HG03196 (cell line): Measurements from ENCODE around the gene YBX3.

Experiments used
- ATAC-seq: cut with Tn5 transposase; IDR thresholded peaks from one replicate; pipeline ENCODE4 v1.9.1; 2021; ENCODE audit not compliant: unreplicated experiment

YBX3 gene

GRCh38 chr12:10672231-10672868, 50.8 kb downstream of the YBX3 start:
- no peak for ATAC-seq

- ATAC-seq: no peak
These were observed 53.6 kb downstream of the YBX3 start for GRCh38 chr12:10669533-10669932.

GRCh38 chr12:10668526-10668925, 54.6 kb downstream of the YBX3 start:
- no peak for ATAC-seq

- ATAC-seq: no peak
These were observed 55.5 kb downstream of the YBX3 start for GRCh38 chr12:10667581-10667980.

- no peak for ATAC-seq
These were observed 58.6 kb downstream of the YBX3 start for GRCh38 chr12:10664499-10664898.

GRCh38 chr12:10663869-10664268, 59.3 kb downstream of the YBX3 start:
- ATAC-seq: no peak

GRCh38 chr12:10661338-10661737, 61.8 kb downstream of the YBX3 start:
- no peak for ATAC-seq

GRCh38 chr12:10654003-10654402, 69.1 kb downstream of the YBX3 start:
- no peak for ATAC-seq

GRCh38 chr12:10652192-10652591, 70.9 kb downstream of the YBX3 start:
- no peak for ATAC-seq
